SK-N-DZ (cell line): ENCODE results near the gene KCNJ5.
"Not testable (repeated sequence)": the region's sequence is repeated elsewhere in the genome, so short reads cannot be mapped to it uniquely, and the experiment has no call there.

ENCODE experiments used
- DNase-seq: peaks from one replicate; pipeline ENCODE4 v3.0.0-alpha.2; 2015; ENCODE audit warnings: low spot score

KCNJ5 gene

GRCh38 chr11:128911701-128912100 is 20.5 kb downstream of the KCNJ5 start:
- DNase-seq = no peak

GRCh38 chr11:128913806-128914205 is 22.6 kb downstream of the KCNJ5 start:
- DNase-seq = no peak

DNA sequence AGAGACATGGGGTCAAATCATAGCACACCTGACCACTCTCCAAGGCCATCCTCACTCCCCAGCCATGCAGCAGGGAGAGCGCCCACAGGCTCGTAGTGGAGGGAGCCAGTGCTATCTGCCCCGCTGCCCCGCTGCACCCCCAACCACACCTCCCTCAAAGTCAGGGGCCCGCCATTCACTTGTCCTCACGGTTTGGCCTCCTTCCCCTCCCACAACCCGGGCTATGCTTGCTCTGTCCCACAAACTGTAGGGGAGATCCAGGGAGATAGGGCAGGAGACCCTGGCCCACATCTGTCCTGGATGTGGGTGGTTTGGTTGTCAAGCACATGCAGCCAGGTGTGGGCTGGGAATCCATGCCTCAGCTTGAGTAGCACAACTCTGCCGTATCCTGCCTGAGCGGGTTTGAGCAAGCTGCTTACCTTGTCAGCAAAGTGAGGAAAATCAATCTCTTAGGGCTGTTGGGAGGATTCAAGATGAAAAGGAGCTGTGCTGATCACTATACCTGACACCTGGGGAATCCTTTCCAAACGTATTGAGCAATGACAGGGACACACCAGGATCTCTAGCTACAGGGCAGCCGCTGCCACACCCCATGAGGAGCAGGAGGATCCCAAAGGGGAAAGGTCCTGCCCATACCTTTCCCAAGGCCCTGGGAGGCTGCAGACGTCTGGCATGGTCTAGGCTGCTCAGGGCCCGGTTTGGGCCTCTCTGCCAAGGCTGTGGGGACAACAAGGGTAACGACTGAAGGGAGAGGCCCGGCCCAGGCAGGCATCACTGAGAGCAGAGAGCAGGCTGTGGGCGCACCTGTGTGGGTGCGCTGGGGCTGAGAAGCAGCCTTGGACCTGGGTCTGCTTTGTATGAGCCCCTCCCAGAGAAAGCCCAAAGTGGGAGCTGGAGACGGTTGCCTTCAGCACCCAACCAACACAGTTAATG is 23.3 kb downstream of the KCNJ5 start:
- no peak for DNase-seq

DNA sequence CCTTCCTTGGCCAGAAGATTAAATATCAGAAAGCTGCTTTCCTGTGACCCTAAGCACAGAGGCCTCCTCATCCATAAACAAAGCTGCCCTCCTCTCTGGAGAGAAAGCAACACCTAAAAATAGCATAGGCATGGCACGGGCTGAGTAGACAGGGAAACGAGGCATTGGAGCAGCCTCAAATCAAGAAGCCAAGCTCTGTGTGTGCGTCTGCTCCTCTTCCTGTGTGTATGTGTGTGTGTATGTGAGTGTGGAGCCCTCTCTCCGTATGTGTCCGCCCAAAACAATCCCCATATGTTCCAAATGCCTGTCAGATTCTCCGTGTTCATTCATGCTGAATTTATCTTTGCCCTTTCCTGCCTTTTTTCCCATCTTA is 24.0 kb downstream of the KCNJ5 start:
- DNase-seq = no peak

GRCh38 chr11:128916037-128916572 is 24.9 kb downstream of the KCNJ5 start:
- no peak for DNase-seq

- no peak for DNase-seq
Measured at GRCh38 chr11:128916681-128917080, 25.5 kb downstream of the KCNJ5 start.

GRCh38 chr11:128917144-128917724 is 26.1 kb downstream of the KCNJ5 start:
- DNase-seq = no peak

DNA sequence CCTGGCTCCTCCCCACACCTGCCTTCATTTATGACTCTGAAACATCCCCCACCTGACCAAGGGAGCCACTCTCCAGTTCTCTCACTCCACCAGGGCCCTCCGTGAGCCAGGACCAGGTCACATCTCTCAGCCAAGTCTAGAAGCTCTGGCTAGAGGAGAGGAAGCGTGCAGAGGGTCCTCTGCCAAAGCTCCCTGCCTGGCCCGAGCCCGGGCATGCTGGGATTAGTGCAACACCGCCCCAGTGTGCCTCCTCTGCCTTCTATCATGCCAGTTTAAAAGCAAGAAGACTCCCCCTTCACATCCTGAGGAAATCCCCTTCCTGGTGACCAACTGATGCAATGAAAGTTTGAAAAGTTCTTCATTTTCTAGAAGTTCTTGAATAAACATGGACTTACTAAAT is 28.1 kb downstream of the KCNJ5 start:
- no peak for DNase-seq

DNA sequence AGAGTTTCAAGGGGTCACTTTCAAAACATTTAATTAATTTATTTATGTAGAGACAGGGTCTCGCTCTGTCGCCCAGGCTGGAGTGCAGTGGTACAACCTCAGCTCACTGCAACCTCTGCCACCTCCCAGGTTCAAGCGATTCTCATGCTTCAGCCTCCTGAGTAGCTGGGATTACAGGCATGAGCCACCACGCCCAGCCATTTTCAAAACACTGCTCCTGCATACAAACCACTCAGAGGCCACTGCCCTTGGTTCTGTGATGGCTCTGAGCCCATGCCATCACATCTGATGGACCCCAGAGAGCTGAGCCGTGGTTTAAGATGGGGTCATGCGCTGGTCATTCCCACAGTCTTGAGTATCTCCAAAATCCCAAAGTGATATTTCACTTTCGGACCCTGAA is 28.5 kb downstream of the KCNJ5 start:
- not testable (repeated sequence) for DNase-seq

GRCh38 chr11:128920666-128921065 is 29.5 kb downstream of the KCNJ5 start:
- no peak for DNase-seq

- DNase-seq = no peak
Measured at GRCh38 chr11:128921793-128922192, 30.6 kb downstream of the KCNJ5 start.

DNA sequence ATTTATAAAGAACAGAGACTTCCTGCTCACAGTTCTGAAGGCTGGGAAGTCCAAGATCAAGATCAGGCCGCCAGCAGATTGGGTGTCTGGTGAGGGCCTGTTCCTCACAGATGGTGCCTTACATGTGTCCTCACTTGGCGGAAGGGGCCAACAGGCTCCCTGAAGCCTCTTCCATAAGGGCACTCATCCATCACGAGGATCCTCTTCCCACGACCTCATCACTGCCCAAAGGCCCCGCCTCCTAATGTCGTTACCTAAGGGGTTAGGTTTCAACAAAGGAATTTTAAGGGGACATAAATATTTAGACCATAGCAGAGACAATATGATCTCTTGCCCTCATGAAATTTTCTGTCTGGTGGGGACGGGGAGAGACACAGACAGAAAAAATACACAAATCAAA is 32.9 kb downstream of the KCNJ5 start:
- no peak for DNase-seq

GRCh38 chr11:128924510-128925249 is 33.5 kb downstream of the KCNJ5 start:
- no peak for DNase-seq

DNA sequence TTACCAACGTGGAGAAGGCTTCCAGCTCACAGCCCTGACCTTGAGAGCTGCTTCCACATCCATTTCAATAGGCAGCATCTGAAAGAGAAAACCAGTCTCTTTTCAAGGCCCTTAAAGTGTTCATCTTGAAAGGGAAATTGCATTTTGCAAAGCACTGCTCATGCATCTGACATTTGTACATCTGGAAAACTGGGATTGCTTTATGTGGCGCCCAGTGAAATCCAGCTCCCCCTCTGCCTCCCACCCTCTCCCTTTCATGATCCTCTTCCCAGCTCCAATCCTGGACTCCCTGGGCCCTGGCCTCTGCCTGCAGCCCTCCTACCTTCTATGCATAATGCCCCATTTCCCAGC is 34.1 kb downstream of the KCNJ5 start:
- DNase-seq = no peak

GRCh38 chr11:128926000-128926399 is 34.8 kb downstream of the KCNJ5 start:
- DNase-seq = no peak

DNA sequence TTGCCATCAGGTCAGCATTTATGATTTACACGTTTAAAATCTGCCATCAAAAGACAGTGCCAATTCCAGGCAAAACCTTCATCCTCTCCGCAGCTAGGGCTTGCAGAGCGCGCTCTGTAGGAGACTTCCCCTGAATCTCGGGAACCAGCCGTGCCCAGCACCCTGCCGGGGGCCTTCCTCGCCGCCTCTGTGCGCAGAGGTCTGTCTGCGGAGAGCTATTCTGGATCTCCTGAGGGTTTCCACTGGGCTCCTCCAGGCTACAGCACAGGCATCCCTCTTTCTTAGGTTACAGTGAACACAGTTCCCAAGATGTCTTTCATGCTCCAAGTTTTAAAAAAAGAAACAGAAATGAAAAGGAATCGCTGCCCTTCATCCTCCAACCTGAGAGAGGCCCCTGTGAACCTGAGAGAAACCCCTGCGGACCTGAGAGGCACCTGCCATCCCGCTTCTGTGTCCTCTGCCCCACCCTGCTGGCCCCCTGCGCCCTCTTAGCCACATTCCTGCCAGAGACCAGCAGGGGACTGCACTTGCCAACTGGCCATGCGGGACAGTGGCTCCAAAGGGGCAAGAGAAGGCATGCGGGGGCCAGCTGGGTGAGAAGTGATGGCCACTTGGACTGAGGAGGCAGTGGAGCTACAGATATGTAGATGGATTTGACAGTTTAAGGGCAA is 35.4 kb downstream of the KCNJ5 start:
- DNase-seq = no peak

DNA sequence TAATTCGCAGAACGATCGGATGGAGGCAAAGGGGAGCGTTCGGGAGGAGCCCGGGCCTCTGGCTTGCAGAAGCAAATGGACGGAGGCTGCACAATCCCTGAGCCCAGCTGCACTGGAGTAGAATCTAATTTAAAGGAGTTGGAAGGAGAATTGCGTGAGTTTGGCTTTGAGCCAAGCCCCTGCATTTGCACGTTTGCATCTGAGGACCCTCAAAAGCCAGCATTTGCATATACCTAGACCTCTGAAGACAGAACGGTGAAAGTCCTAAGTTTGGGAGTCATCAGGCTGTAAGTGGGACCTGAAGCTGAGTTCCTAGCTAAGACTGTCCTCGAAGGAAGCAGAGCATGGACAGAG is 35.9 kb downstream of the KCNJ5 start:
- no peak for DNase-seq

DNA sequence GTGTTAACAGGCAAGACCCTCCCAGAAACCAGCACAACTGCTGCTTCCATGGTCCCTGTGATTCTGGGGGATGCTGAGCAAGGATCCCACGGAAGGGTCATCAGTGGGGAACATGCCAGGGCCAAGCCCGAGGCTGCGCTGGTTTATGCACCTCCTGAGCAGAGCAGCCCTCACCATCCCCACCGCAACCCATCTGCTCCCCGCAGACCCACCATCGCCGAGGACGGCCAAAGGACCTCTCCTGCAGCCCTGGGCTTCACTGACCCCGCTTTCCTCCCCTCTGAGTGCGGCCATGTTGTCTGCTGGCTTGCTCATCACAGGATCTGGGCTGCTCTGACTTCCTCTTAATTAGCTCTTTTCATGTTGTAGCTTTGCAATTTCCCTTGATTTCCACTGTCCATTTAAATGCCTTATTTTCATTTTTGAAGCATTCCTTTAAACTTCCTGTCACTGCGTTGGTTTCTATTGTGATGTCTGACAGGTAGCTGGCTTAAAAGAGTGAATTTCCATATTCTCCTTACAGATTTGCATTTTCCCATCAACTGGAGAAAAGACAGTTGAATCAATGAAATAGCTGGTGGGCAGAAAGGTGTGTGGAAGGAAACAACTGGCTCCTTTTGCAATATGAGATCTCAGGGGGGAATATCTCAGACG is 36.7 kb downstream of the KCNJ5 start:
- no peak for DNase-seq

GRCh38 chr11:128928400-128928799 is 37.2 kb downstream of the KCNJ5 start:
- DNase-seq = no peak

DNA sequence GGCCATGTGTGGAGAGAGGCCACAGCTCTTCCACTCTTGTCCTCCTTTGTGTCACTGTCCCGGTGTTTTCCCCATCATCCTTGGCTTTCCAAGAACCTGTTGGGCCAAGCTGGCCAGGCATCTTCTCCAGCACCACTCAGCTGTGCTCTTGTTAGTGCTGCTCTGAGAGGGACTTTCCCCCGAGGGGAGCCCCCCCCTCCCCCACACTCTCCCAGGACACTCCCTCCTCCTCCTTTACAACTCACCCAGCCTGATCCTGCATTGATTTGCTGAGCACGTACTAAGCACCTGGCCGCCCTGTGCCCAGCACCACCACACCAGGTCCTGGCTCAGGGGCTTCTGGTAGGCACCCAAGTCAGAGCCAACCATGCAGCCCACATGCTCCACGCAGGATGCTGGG is 38.3 kb downstream of the KCNJ5 start:
- DNase-seq = no peak

DNA sequence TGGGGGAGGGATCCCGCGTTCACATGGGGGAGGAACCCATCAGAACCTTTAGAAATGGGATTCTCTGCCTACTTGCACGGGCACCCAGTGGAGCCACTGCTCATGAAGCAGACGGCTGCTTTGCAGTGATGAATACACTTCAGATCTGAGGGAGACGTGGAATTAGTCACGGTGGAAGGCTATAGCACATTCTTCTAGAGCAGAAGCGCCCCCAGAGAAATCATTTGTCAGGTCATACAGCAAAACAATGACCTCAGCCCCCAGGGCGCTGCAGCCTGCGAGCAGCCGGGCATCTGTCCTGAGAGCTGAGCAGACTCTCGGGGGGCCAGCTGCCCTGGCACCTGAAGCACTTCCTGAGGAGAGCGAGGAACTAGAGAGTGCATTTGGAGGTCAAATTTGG is 38.8 kb downstream of the KCNJ5 start:
- no peak for DNase-seq
